Measurements from ENCODE around the gene TBC1D12. TPM values are rescaled to one million over a fixed set of nuclear protein-coding genes. Genes with fewer than 3 reads are reported as not detected.
A peak's percentile ranks its signal among the peaks of the same experiment; 100 is the strongest.

The TBC1D12 gene
- total RNA-seq = under 1 TPM; 0.35 to 0.39 TPM

DNA sequence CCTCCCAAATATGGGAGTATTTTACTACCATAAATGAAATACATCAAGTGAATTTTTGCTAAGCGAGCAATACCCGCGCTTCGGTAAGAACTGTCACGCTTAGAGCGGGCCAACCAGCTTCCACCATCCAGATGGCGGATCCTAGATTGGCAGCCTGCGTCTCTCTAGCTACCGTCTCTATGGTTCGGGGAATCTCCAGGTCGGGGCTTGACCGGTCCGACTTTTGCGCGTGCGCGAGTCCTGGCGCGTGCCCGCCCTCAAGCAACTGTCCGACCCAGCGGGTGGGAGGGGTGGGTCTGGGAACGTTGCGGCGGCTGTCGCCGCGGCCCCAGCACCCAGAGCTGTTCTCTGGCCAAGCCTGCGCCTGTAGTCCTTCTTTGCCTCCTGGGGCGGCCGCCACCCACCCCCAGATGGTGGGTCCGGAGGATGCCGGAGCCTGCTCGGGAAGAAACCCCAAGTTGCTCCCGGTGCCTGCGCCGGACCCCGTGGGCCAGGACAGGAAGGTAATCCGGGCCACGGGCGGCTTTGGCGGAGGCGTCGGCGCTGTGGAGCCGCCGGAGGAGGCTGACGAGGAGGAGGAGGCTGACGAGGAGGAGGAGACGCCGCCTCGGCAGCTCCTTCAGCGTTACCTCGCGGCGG, at the start of gene TBC1D12:
TBC1D12 (plus strand) TSS at position 338 of the 639 bp plus-strand sequence; CDS start at position 411, 73 bp downstream.
- Mint-ChIP-seq H3K9me3 (ENCODE audit: low read depth) (peaks cover 2% of the 10 kb centered on the region), H3K4me1 (peaks cover 2% of the 10 kb centered on the region), H3K36me3 (ENCODE audit: low read depth) (peaks cover 3% of the 10 kb centered on the region), H3K27ac (no peak within 1 kb of the TSS), H3K4me3 (peak within 1 kb of the TSS; percentile 58), H3K27me3 (peaks cover 45% of the 10 kb centered on the region)
- DNase-seq (peak; percentile 60), ATAC-seq (peak; percentile 83)
- intact Hi-C loops (cut with DNase I, micrococcal nuclease) = loop anchor here (1.0 to 2.0 kb wide), 3 partner anchors 40 to 142 kb away; partner anchors contain the start of genes NOC3L (in 2 of the 2) and HELLS (in 1 of the 2)
- POLR2A ChIA-PET = no interaction called here
- CTCF ChIA-PET = interaction anchor here (0.7 to 1.7 kb wide), 2 partner anchors 82 to 98 kb away, joined by 3 to 4 read pairs; no protein-coding TSS in a partner anchor

DNA sequence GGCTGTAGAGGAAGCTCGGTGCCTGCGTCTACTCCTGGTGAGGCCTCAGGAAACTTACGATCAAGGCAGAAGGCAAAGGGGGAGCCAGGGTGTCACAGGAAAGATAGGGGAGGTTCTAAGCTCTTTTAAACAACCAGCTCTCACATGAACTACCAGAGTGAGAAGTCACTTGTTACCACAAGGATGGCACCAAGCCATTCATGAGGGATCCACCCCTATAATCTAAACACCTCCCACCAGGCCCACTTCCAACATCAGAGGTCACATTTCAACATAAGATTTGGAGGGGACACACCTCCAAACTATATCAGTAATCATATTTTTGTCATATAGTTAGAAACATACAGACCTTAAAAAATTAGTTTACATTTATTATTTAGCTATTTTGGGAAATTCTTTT, 49.0 kb upstream of the TBC1D12 start:
- ChIA-PET POLR2A (no interaction called here), CTCF (interaction anchor here (0.7 to 1.3 kb wide), 3 partner anchors 20 to 63 kb away, joined by 3 to 4 read pairs (median 3); no protein-coding TSS in a partner anchor)
- intact Hi-C loops (cut with DNase I, micrococcal nuclease) = no loop called here
- H3K27ac Mint-ChIP-seq = no peak overlapping the region
- peaks cover 53% of the 10 kb centered on the region for H3K36me3 Mint-ChIP-seq (ENCODE audit: low read depth)
- H3K4me1 Mint-ChIP-seq = peaks cover 13% of the 10 kb centered on the region
- no peak overlapping the region for H3K4me3 Mint-ChIP-seq
- no peaks in the 10 kb centered on the region for H3K9me3 Mint-ChIP-seq (ENCODE audit: low read depth)
- ATAC-seq (no peak), DNase-seq (no peak)
- no peaks in the 10 kb centered on the region for H3K27me3 Mint-ChIP-seq

DNA sequence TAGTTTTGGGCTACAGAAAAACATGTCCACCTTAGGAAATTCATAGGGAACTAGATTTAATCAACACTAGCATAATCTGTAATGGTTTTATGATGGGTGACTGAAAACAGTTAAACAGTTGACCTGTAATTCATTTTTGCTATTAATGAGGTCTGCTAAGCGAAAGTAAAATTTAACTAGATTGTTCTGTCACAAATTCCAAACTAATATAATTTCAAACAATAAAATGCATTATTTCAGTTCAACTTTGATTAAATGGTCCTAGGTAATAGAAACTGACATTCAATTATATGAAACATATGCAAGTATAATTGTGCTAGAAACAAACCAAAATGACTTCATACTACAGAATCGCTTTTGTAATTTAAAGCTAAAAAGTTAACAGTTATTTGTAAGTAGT, 46.5 kb upstream of the TBC1D12 start:
- Mint-ChIP-seq H3K27me3 (no peaks in the 10 kb centered on the region), H3K4me1 (peaks cover 27% of the 10 kb centered on the region), H3K9me3 (ENCODE audit: low read depth) (no peaks in the 10 kb centered on the region), H3K36me3 (ENCODE audit: low read depth) (peaks cover 60% of the 10 kb centered on the region), H3K4me3 (no peak overlapping the region), H3K27ac (no peak overlapping the region)
- ChIA-PET POLR2A (no interaction called here), CTCF (interaction anchor here (1.6 kb wide), 1 partner anchor 16 kb away, joined by 4 read pairs; no protein-coding TSS in a partner anchor)
- ATAC-seq (no peak), DNase-seq (no peak)
- intact Hi-C loops (cut with DNase I, micrococcal nuclease) = no loop called here

DNA sequence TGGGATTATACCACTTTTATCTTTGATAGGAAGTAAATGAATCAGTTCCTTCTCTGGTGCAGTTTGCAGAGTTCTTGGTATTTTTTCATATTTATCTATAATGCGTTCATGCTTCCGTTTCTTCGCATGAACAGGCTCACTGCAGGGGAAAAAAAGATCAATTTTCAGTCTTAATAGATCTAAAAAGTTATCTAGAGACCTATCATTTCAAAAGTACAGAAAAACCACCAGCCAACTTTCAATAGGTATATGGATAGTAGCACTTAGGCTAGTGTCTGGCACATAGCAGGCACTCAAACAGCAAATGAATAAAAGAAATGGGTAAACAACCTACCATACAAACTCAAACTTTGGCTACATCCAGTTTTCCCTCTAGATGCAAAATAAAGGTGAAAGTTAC, 45.1 kb upstream of the TBC1D12 start:
- Mint-ChIP-seq H3K9me3 (ENCODE audit: low read depth) (no peaks in the 10 kb centered on the region), H3K27ac (no peak overlapping the region), H3K4me1 (peaks cover 31% of the 10 kb centered on the region), H3K4me3 (no peak overlapping the region), H3K27me3 (no peaks in the 10 kb centered on the region), H3K36me3 (ENCODE audit: low read depth) (peaks cover 58% of the 10 kb centered on the region)
- no peak for DNase-seq
- ChIA-PET CTCF (interaction anchor here (1.2 kb wide), 1 partner anchor 12 kb away, joined by 3 read pairs; no protein-coding TSS in a partner anchor), POLR2A (no interaction called here)
- no peak for ATAC-seq
- intact Hi-C loops (cut with DNase I, micrococcal nuclease) = no loop called here

DNA sequence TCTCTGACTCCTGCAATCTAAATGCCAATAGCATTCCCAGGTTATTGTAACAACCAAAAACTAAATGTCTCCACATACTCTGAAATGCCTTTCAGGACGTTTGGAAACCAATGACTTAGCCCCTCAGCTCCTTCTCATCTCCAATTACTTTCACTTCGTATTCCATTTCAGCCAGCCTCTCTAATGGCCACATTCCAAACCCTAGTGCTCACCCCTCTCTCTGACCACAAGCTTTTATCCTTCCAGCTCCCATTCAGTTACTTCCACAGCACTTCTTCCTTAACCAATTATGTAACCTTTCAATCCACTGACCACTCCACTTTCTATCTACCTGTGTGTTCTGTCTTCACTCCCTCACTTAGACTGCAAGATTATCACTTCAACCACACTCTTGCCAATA, 43.9 kb upstream of the TBC1D12 start:
- H3K4me3 Mint-ChIP-seq = no peak overlapping the region
- H3K27me3 Mint-ChIP-seq = no peaks in the 10 kb centered on the region
- H3K9me3 Mint-ChIP-seq (ENCODE audit: low read depth) = no peaks in the 10 kb centered on the region
- H3K4me1 Mint-ChIP-seq = peaks cover 35% of the 10 kb centered on the region
- ChIA-PET POLR2A (no interaction called here), CTCF (interaction anchor here (0.9 kb wide), 1 partner anchor 86 kb away, joined by 3 read pairs; no protein-coding TSS in a partner anchor)
- peak overlapping the region; percentile 18 for H3K27ac Mint-ChIP-seq
- peaks cover 54% of the 10 kb centered on the region for H3K36me3 Mint-ChIP-seq (ENCODE audit: low read depth)
- ATAC-seq (no peak), DNase-seq (no peak)
- intact Hi-C loops (cut with DNase I, micrococcal nuclease) = no loop called here

DNA sequence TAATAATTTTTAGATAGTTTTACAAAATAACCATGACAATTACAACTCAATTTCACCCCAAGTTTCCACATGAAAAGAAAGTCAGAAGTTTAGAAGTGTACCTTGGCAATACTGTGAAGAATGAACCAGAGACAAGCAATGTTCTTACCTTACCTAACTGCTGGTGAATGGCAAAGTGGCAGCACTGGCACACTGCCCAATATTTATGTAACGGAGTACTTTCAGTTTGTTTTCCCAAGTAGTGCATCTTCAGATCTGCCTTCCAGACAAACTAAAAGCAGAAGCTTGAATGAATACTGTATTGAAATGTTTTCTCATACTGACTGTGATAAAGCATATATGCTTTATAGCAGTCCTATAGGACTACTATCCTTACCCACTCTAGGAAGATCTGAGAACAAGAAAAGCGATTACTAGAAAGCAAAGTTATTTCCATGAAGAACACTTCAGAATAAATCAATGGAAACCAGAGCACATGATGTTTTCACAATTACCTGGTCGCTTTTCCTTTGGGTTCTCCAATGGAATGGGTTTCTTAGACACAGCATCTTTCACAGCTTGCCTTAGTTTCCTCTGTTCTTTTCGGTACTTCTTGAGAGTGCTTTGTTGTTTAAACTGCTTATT, 41.1 kb upstream of the TBC1D12 start:
- Mint-ChIP-seq H3K36me3 (ENCODE audit: low read depth) (peaks cover 47% of the 10 kb centered on the region), H3K27ac (peak overlapping the region; percentile 93), H3K27me3 (peaks cover 8% of the 10 kb centered on the region), H3K4me3 (peak overlapping the region; percentile 96), H3K9me3 (ENCODE audit: low read depth) (no peaks in the 10 kb centered on the region), H3K4me1 (peaks cover 35% of the 10 kb centered on the region)
- no peak for ATAC-seq
- intact Hi-C loops (cut with DNase I, micrococcal nuclease) = loop anchor here (2.0 to 5.0 kb wide), 7 partner anchors 186 to 1514 kb away; partner anchors contain the start of genes CEP55 (in 1 of the 2), EXOC6 (in 1 of the 2), FRA10AC1 (in 1 of the 2) and HELLS (in 1 of the 2)
- ChIA-PET POLR2A (interaction anchor here (0.8 kb wide), 1 partner anchor 42 kb away, joined by 6 read pairs; no protein-coding TSS in a partner anchor), CTCF (interaction anchor here (0.8 to 1.8 kb wide), 4 partner anchors 10 to 83 kb away, joined by 3 to 6 read pairs (median 5); no protein-coding TSS in a partner anchor)
- peak; percentile 21 for DNase-seq

DNA sequence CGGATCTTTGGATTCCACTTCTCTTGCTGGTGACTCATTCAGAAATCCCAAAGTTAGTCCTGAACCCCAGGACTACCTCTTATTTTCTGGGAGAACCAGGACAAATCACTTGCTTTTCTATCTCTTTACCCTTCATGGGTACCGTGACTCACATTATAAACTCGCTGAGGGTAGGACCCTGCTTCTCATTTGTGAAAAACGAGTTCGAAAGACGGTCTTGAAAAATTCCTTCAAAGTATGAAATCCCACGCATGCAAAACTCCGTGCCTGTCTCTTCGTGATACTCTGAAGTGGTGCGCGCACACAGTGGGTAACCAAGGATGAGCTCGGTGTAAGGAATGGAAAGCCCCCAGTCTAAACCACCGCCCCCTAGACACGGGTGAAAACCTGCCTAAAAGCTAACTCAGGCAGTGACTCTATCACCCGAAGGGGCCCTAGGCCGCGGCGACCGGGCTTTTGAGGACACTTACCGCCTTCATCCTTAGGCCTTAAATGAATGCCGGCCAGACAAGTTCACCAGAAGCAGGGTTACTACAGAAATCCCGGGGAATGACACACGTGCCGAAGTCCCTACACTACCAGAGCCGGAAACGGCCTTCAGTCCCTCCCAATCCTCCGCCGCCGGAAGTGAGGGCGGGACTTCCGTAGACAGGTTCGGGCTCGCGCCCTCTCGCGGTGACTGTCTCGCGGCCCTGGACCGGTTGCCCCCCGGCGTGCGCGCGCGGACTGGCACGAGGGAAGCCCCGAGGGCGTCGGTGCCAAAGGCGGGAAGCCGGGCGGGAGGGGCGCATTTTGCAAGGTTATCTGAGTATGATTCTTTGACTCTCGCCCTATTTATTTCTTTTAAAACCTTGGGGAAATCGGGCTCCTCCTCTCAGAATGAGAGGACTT, 39.7 kb upstream of the TBC1D12 start, which contains the start of gene NOC3L:
NOC3L (minus strand) TSS at position 580 of the 891 bp plus-strand sequence; CDS start at position 479, 101 bp downstream.
- ATAC-seq = peak; percentile 98
- intact Hi-C loops (cut with DNase I, micrococcal nuclease) = loop anchor here (1.0 to 5.0 kb wide), 12 partner anchors 40 to 1515 kb away; partner anchors contain the start of genes FRA10AC1 (in 2 of the 2), HELLS (in 2 of the 2), TBC1D12 (in 2 of the 2) and EXOC6 (in 1 of the 2)

DNA sequence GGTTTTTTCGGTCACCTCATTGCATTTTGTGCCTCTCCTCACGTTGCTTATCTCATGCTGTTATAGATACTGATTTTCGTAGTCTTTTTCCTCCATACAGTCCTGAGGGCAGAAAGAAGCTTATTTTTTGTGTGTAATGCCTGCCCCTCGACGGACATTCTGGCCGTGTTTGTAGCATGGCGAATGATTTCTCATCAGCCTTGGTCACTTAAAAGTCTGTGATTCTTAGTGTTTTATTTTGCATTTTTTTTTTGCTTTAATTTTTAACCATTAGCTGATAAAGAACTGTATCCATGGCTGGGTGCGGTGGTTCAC, 39.1 kb upstream of the TBC1D12 start:
- Mint-ChIP-seq H3K27ac (peak overlapping the region; percentile 93), H3K9me3 (ENCODE audit: low read depth) (no peaks in the 10 kb centered on the region), H3K27me3 (peaks cover 8% of the 10 kb centered on the region), H3K4me3 (peak overlapping the region; percentile 96), H3K4me1 (peaks cover 22% of the 10 kb centered on the region), H3K36me3 (ENCODE audit: low read depth) (peaks cover 34% of the 10 kb centered on the region)
- intact Hi-C loops (cut with DNase I, micrococcal nuclease) = loop anchor here (1.0 to 5.0 kb wide), 9 partner anchors 40 to 1516 kb away; partner anchors contain the start of genes EXOC6 (in 1 of the 2), FRA10AC1 (in 1 of the 2), HELLS (in 1 of the 2) and SORBS1 (in 1 of the 2)
- ChIA-PET CTCF (interaction anchor here (1.3 to 1.8 kb wide), 2 partner anchors 9 to 81 kb away, joined by 3 to 6 read pairs; no protein-coding TSS in a partner anchor), POLR2A (interaction anchor here (0.7 kb wide), 1 partner anchor 1755 kb away, joined by 5 read pairs; no protein-coding TSS in a partner anchor)
- ATAC-seq (no peak), DNase-seq (no peak)

More for the DNA sequence above, 39.7 kb upstream of the TBC1D12 start, which contains the start of gene NOC3L:
- H3K9me3 Mint-ChIP-seq (ENCODE audit: low read depth) = no peaks in the 10 kb centered on the region
- CTCF ChIA-PET = interaction anchor here (0.7 to 1.8 kb wide), 6 partner anchors 10 to 184 kb away, joined by 3 to 6 read pairs (median 4); no protein-coding TSS in a partner anchor
- H3K36me3 Mint-ChIP-seq (ENCODE audit: low read depth) = peaks cover 37% of the 10 kb centered on the region
- H3K27me3 Mint-ChIP-seq = peaks cover 8% of the 10 kb centered on the region
- peak within 1 kb of the TSS; percentile 93 for H3K27ac Mint-ChIP-seq
- POLR2A ChIA-PET = interaction anchor here (0.7 to 0.9 kb wide), 4 partner anchors 12 to 1754 kb away, joined by 3 to 5 read pairs (median 3); no protein-coding TSS in a partner anchor
- H3K4me3 Mint-ChIP-seq = peak within 1 kb of the TSS; percentile 96
- peak; percentile 98 for DNase-seq
- H3K4me1 Mint-ChIP-seq = peaks cover 27% of the 10 kb centered on the region

DNA sequence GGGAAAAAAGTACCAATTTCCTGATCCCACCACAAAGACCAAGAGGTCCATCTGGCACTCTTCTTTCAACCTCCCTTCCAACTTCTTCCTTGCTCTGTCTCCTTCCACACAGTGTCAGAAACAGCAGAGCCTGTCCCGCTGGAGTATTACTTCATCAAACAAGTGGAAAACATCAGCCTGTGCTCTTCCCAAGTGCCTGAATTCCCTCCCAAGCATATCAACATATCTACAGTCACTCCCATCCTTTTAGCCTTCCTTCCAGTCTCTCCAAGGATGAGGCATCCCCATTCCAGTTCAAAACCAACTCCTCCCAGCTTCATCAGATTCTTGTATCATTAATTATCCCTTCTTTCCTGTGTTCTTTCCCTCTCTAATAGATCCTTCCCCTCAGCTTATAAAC, 37.9 kb upstream of the TBC1D12 start:
- no peaks in the 10 kb centered on the region for H3K9me3 Mint-ChIP-seq (ENCODE audit: low read depth)
- intact Hi-C loops (cut with DNase I, micrococcal nuclease) = loop anchor here (5.0 kb wide), 6 partner anchors 183 to 1517 kb away; partner anchors contain the start of genes EXOC6 (in 1 of the 2), FRA10AC1 (in 1 of the 2), HELLS (in 1 of the 2) and SORBS1 (in 1 of the 2)
- CTCF ChIA-PET = interaction anchor here (1.4 kb wide), 2 partner anchors 10 to 447 kb away, joined by 4 to 5 read pairs; no protein-coding TSS in a partner anchor
- DNase-seq (no peak), ATAC-seq (no peak)
- POLR2A ChIA-PET = no interaction called here
- H3K4me1 Mint-ChIP-seq = peaks cover 16% of the 10 kb centered on the region
- H3K4me3 Mint-ChIP-seq = no peak overlapping the region
- H3K36me3 Mint-ChIP-seq (ENCODE audit: low read depth) = peaks cover 23% of the 10 kb centered on the region
- peaks cover 11% of the 10 kb centered on the region for H3K27me3 Mint-ChIP-seq
- no peak overlapping the region for H3K27ac Mint-ChIP-seq

DNA sequence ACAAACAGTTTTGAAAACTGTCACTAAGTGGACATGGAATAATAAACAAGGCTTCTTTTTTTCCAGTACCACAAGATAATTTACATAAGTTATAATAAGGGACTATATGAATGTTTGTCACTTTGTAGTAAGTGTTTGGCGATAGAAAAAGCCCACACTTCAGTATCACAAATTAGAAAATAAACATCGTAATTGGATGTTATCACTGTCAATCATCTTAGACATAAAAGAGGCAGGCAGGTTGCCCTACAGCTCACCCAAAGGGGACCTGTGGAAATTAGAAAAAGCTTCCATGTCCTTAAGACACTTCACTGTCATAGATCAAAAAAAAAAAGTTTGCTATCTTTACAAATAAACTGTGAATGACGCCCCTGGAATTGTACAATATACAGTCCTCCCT, 36.0 kb upstream of the TBC1D12 start:
- Mint-ChIP-seq H3K4me3 (no peak overlapping the region), H3K27me3 (peaks cover 14% of the 10 kb centered on the region)
- intact Hi-C loops (cut with DNase I, micrococcal nuclease) = no loop called here

More for the DNA sequence above, 36.0 kb upstream of the TBC1D12 start:
- CTCF ChIA-PET = interaction anchor here (0.6 kb wide), 1 partner anchor 13 kb away, joined by 3 read pairs; no protein-coding TSS in a partner anchor
- Mint-ChIP-seq H3K4me1 (peaks cover 4% of the 10 kb centered on the region), H3K9me3 (ENCODE audit: low read depth) (no peaks in the 10 kb centered on the region), H3K27ac (no peak overlapping the region), H3K36me3 (ENCODE audit: low read depth) (peaks cover 10% of the 10 kb centered on the region)
- DNase-seq (no peak), ATAC-seq (no peak)
- POLR2A ChIA-PET = no interaction called here

Measured in activated CD4-positive, alpha-beta T cell treated with anti-CD3 and anti-CD28 coated beads for 36 hours (primary cell).